HepG2 (cell line): Measurements from ENCODE around the gene LEPR. TPM values are rescaled to one million over a fixed set of nuclear protein-coding genes. Genes with fewer than 3 reads are reported as not detected.
A peak's percentile ranks its signal among the peaks of the same experiment; 100 is the strongest.

Experiments
- ATAC-seq: fragments of 200-7000 bp; cut with Tn5 transposase; 3 replicates; pipeline ENCODE4 v1.9.1; 2020; ENCODE audit warnings: mild to moderate bottlenecking, moderate library complexity
- BruUV-seq: library from RNA; stranded (reverse); fragments of 400-500 nt; replicated peaks from 2 replicates; lab custom pipeline; 2021; lab: Mats Ljungman, UMichigan
- CTCF ChIA-PET: fragments of 300-600 bp; formaldehyde crosslinking; extraction: SDS; loops from one replicate; lab custom pipeline; 2021; ENCODE audit warnings: low total read pairs, inconsistent platforms, low intra/inter-chr PET ratio; lab: Yijun Ruan, JAX
- POLR2A ChIA-PET: fragments of 350-600 bp; sonication (Branson Sonifier 250); formaldehyde crosslinking; loops from one replicate; lab custom pipeline; 2020; ENCODE audit warnings: antibody characterized with exemption, inconsistent platforms; lab: Yijun Ruan, JAX
- DNase-seq: peaks from one replicate; pipeline ENCODE4 v3.0.0-alpha.2; 2015; ENCODE audit warnings: low spot score
- FAIRE-seq: peaks from 3 replicates; lab custom pipeline; 2011; peaks lifted over from hg19 to GRCh38; lab: Jason Lieb, UNC
- H2AFZ ChIP-seq: one replicate; pipeline ENCODE4 v1.6.1; 2011; ENCODE audit warnings: low read length, inconsistent platforms
- H3K27ac ChIP-seq: fragments of 300-600 bp; 3 replicates; pipeline ENCODE4 v1.8.0; 2011; ENCODE audit warnings: mixed run types, mild to moderate bottlenecking, mixed read lengths, low read length, inconsistent platforms; ENCODE audit not compliant: insufficient read depth; ENCODE audit errors: extremely low read length
- H3K27me3 ChIP-seq, 2 experiments: fragments of 200-600 bp in 1 of 2; 2 replicates in 1 of 2; 3 replicates in 1 of 2; pipeline versions ENCODE4 v1.6.0 to v1.8.0; 2011; ENCODE audit warnings: low read length in 2 of 2, mild to moderate bottlenecking in 2 of 2, moderate library complexity in 2 of 2, inconsistent platforms in 1 of 2; ENCODE audit not compliant: insufficient read depth in 2 of 2, control insufficient read depth in 1 of 2
- H3K36me3 ChIP-seq, 2 experiments: fragments of 200-600 bp in 1 of 2; replicated peaks in 1 of 2; 2 replicates in 1 of 2; 3 replicates in 1 of 2; pipeline versions ENCODE4 v1.5.1 to v1.8.0; 2011; ENCODE audit warnings: low read length in 2 of 2, inconsistent platforms in 1 of 2; ENCODE audit not compliant: insufficient read depth in 2 of 2, control insufficient read depth in 1 of 2
- H3K4me1 ChIP-seq: 2 replicates; pipeline ENCODE4 v1.5.1; 2012; ENCODE audit warnings: low read length, inconsistent platforms; ENCODE audit not compliant: insufficient read depth
- H3K4me2 ChIP-seq: 2 replicates; pipeline ENCODE4 v1.6.0; 2011; ENCODE audit warnings: low read depth, low read length, inconsistent platforms
- H3K4me3 ChIP-seq, 3 experiments: fragments of 200-600 bp in 1 of 3; sonication (generic), shearing (Covaris generic) in 1 of 3; replicated peaks in 1 of 3; 2 replicates each; pipeline ENCODE4 v1.5.1; 2011 to 2016; ENCODE audit warnings: low read length in 3 of 3, inconsistent platforms in 2 of 3, low read depth in 2 of 3, mild to moderate bottlenecking in 2 of 3, control low read depth in 1 of 3, mixed read lengths in 1 of 3; ENCODE audit not compliant: insufficient read depth in 1 of 3
- H3K79me2 ChIP-seq: one replicate; pipeline ENCODE4 v1.6.1; 2011; ENCODE audit warnings: low read length, inconsistent platforms; ENCODE audit not compliant: insufficient read depth
- H3K9ac ChIP-seq: 2 replicates; pipeline ENCODE4 v1.6.0; 2011; ENCODE audit warnings: mild to moderate bottlenecking, low read depth, low read length, inconsistent platforms; ENCODE audit not compliant: insufficient read depth
- H3K9me3 ChIP-seq: 2 replicates; pipeline ENCODE4 v1.5.1; 2012; ENCODE audit warnings: mild to moderate bottlenecking, low read length
- H4K20me1 ChIP-seq: 2 replicates; pipeline ENCODE4 v1.6.0; 2011; ENCODE audit warnings: inconsistent platforms, mild to moderate bottlenecking, low read length, moderate library complexity; ENCODE audit not compliant: insufficient read depth
- CEBPB ChIP-seq: IDR thresholded peaks from 2 replicates; pipeline ENCODE4 v1.6.1; 2011; ENCODE audit warnings: low read depth, low read length, improper control_type of control experiment, borderline replicate concordance
- DPF2 ChIP-seq: sonication (generic); formaldehyde crosslinking; IDR thresholded peaks from 2 replicates; pipeline ENCODE4 v1.4.0; 2020; ENCODE audit warnings: mild to moderate bottlenecking, low read depth, missing genetic modification reagents, borderline replicate concordance
- EEA1 ChIP-seq: sonication (generic); formaldehyde crosslinking; IDR thresholded peaks from 2 replicates; pipeline ENCODE4 v1.5.1; 2020; ENCODE audit warnings: mild to moderate bottlenecking, missing genetic modification reagents, borderline replicate concordance
- FOSL1 ChIP-seq: sonication (generic); formaldehyde crosslinking; IDR thresholded peaks from 2 replicates; pipeline ENCODE4 v1.9.0; 2021; ENCODE audit warnings: missing genetic modification reagents, borderline replicate concordance
- GTF2F1 ChIP-seq: fragments of 150-350 bp; IDR thresholded peaks from 2 replicates; pipeline ENCODE4 v1.6.1; 2014; ENCODE audit warnings: low read length
- HDAC1 ChIP-seq: sonication (generic); formaldehyde crosslinking; IDR thresholded peaks from 2 replicates; pipeline ENCODE4 v1.5.1; 2020; ENCODE audit warnings: mild to moderate bottlenecking, missing genetic modification reagents
- KDM3A ChIP-seq: IDR thresholded peaks from 2 replicates; pipeline ENCODE4 v1.6.1; 2018; ENCODE audit warnings: low read depth, missing compliant biosample characterization
- NBN ChIP-seq: fragments of 450-650 bp; conservative IDR thresholded peaks from 2 replicates; pipeline ENCODE4 v1.6.1; 2017
- NRL ChIP-seq: sonication (generic); formaldehyde crosslinking; IDR thresholded peaks from 2 replicates; pipeline ENCODE4 v1.5.0; 2020; ENCODE audit warnings: missing genetic modification reagents, mild to moderate bottlenecking, moderate library complexity, borderline replicate concordance
- SMAD1 ChIP-seq: sonication (generic); formaldehyde crosslinking; IDR thresholded peaks from 2 replicates; pipeline ENCODE4 v1.4.0; 2020; ENCODE audit warnings: missing genetic modification reagents, low read depth, mild to moderate bottlenecking, borderline replicate concordance
- SMYD3 ChIP-seq: sonication (generic); formaldehyde crosslinking; IDR thresholded peaks from 2 replicates; pipeline ENCODE4 v1.8.1; 2023; ENCODE audit warnings: mild to moderate bottlenecking, missing genetic modification reagents
- TBP ChIP-seq: sonication (generic); formaldehyde crosslinking; IDR thresholded peaks from 2 replicates; pipeline ENCODE4 v1.5.0; 2020; ENCODE audit warnings: missing genetic modification reagents
- TEAD3 ChIP-seq: optimal IDR thresholded peaks from 2 replicates; pipeline ENCODE3; 2016; ENCODE audit warnings: borderline replicate concordance
- THAP11 ChIP-seq: IDR thresholded peaks from 2 replicates; pipeline ENCODE4 v1.6.1; 2016; ENCODE audit warnings: missing biosample characterization, missing genetic modification reagents
- ZFP36 ChIP-seq: fragments of 150-350 bp; IDR thresholded peaks from 2 replicates; pipeline ENCODE4 v1.6.1; 2018; ENCODE audit warnings: borderline replicate concordance, low read length, low read depth; ENCODE audit not compliant: partially characterized antibody
- ZNF329 ChIP-seq: sonication (generic); formaldehyde crosslinking; IDR thresholded peaks from 2 replicates; pipeline ENCODE4 v1.9.0; 2021; ENCODE audit warnings: low read depth, mild to moderate bottlenecking, missing genetic modification reagents
- ZNF546 ChIP-seq: sonication (generic); formaldehyde crosslinking; conservative IDR thresholded peaks from 2 replicates; pipeline ENCODE4 v1.8.1; 2023; ENCODE audit warnings: mild to moderate bottlenecking, missing genetic modification reagents
- ZNF614 ChIP-seq: IDR thresholded peaks from 2 replicates; pipeline ENCODE4 v1.6.1; 2018; ENCODE audit warnings: missing biosample characterization, missing genetic modification reagents, inconsistent platforms, borderline replicate concordance
- ZNF615 ChIP-seq: sonication (generic); formaldehyde crosslinking; IDR thresholded peaks from 2 replicates; pipeline ENCODE4 v1.5.0; 2020; ENCODE audit warnings: mild to moderate bottlenecking, missing genetic modification reagents, borderline replicate concordance
- ZNF75D ChIP-seq: sonication (generic); formaldehyde crosslinking; IDR thresholded peaks from 2 replicates; pipeline ENCODE4 v1.8.1; 2023; ENCODE audit warnings: missing genetic modification reagents, mild to moderate bottlenecking, borderline replicate concordance
- ZNF83 ChIP-seq: sonication (generic); formaldehyde crosslinking; IDR thresholded peaks from 2 replicates; pipeline ENCODE4 v1.4.0; 2020; ENCODE audit warnings: missing genetic modification reagents, mild to moderate bottlenecking, borderline replicate concordance
- ZSCAN22 ChIP-seq: sonication (generic); formaldehyde crosslinking; IDR thresholded peaks from 2 replicates; pipeline ENCODE4 v1.4.0; 2020; ENCODE audit warnings: mild to moderate bottlenecking, missing genetic modification reagents
- WGBS: methylation state at CpG from one replicate; pipeline ENCODE4 v1.1.6; 2017; ENCODE audit warnings: low lambda C conversion rate; 5-methylcytosine and 5-hydroxymethylcytosine counted together
- in situ Hi-C: cut with HindIII; loops from 2 replicates; pipeline ENCODE4 v1.10.0; 2017; ENCODE audit warnings: low pct_unique_long_range_greater_than_20kb; ENCODE audit not compliant: extremely low pct_ligation_motif_present
- intact Hi-C: fragments of 100-400 bp; cut with micrococcal nuclease; formaldehyde crosslinking; loops from one replicate; pipeline ENCODE4 v1.10.0; 2022; ENCODE audit not compliant: unreplicated experiment
- polyA plus RNA-seq, 8 experiments: library from polyadenylated mRNA; depleted of rRNA in 3 of 8; stranded (reverse) in 7 of 8; unstranded in 1 of 8; fragments of >200 nt; fragmentation: Illumina TruSeq in 4 of 8; extraction: Trizol in 4 of 8; gene quantifications; 2 replicates each; pipeline versions ENCODE4 v1.2.1 to v1.2.3, GENCODE V29; 2011 to 2016; ENCODE audit warnings: low read depth in 4 of 8, missing spikeins in 1 of 8, mixed read lengths in 1 of 8; ENCODE audit not compliant: insufficient read depth in 1 of 8
- total RNA-seq, 5 experiments: library from RNA; depleted of rRNA; stranded (reverse); fragments of >200 nt; fragmentation: Illumina TruSeq; extraction: Trizol; gene quantifications; 2 replicates each; pipeline ENCODE4 v1.2.3, GENCODE V29; 2016; ENCODE audit warnings: low read depth in 1 of 5

The LEPR gene
- total and polyA plus RNA-seq, 2 of the 13 experiments (the other 11 are each of a cell fraction or from before 2014, with no cell fraction given), result 0.60 to 1.7 TPM

DNA sequence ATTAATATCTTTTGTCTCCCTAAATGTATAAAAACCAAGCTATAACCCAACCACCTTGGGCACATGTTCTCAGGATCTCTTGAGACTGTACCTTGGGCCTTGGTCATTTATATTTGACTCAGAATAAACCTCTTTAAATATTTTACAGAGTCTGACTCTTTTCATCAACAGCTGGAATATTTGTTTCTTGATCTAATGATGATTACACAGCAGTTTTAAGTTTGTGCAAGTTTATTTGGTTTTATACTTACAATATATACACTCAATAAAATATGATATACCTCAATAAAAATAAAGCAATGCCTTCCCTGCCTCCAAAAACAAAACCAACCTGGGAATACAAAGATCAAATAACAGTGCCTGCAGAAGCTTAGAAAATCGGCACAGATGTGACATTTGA, 22.0 kb downstream of the LEPR start:
- intact Hi-C loops (no loop called here), in situ Hi-C loops (loop anchor here (25.0 kb wide), 1 partner anchor 245 kb away; no protein-coding TSS in a partner anchor)
- ChIA-PET POLR2A (no interaction called here), CTCF (no interaction called here)
- Histone ChIP-seq H3K9ac (no peak overlapping the region), H3K9me3 (no peaks in the 10 kb centered on the region; the same call in 1 of the 2 replicates), H3K27ac (no peak overlapping the region), H3K79me2 (no peaks in the 10 kb centered on the region), H3K4me3 (no peak overlapping the region), H2AFZ (no peak overlapping the region), H3K4me1 (peaks cover 11% of the 10 kb centered on the region; the same call in 1 of the 2 replicates), H4K20me1 (no peaks in the 10 kb centered on the region), H3K27me3 (no peaks in the 10 kb centered on the region), H3K36me3 (no peaks in the 10 kb centered on the region), H3K4me2 (no peak overlapping the region)
- BruUV-seq, result no TSS peak
- ATAC-seq, result no peak
- no peak for DNase-seq
- TF ChIP-seq CEBPB (no peak), ZNF614 (CRISPR knock-in tag) (peak; percentile 66; the same call in 1 of the 2 replicates), TEAD3 (CRISPR knock-in tag) (no peak)
- WGBS, result 20% methylated on average over 1 of the region's 1 CpG
- no peak for FAIRE-seq

DNA sequence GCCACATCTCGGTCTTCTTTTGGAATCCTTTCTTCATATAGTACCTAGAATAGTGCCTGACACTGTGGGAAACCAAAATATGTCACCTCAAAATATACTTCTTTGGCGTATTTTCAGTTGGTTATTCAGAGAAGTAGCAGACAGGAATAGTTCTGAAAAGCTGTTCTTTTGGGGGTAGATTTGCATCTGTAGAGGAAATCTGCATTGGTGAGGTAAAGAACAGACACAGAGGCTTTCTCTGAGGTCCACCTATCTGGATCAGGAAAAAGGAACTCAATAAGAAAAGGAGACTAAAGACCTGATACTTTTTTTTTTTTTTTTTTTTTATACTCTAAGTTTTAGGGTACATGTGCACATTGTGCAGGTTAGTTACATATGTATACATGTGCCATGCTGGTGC, 23.2 kb downstream of the LEPR start:
- intact Hi-C loops, result no loop called here
- WGBS, result 67% methylated on average over 2 of the region's 2 CpGs
- H3K27ac ChIP-seq, result no peak overlapping the region
- CTCF ChIA-PET, result no interaction called here
- no peak overlapping the region for H3K9ac ChIP-seq
- H3K4me2 ChIP-seq, result no peak overlapping the region
- FAIRE-seq (no peak), ATAC-seq (no peak), DNase-seq (no peak)
- H3K4me3 ChIP-seq, result no peak overlapping the region
- peaks cover 11% of the 10 kb centered on the region; the same call in 1 of the 2 replicates for H3K4me1 ChIP-seq
- no peak overlapping the region for H2AFZ ChIP-seq
- no peaks in the 10 kb centered on the region; the same call in 1 of the 2 replicates for H3K9me3 ChIP-seq
- H4K20me1 ChIP-seq, result no peaks in the 10 kb centered on the region
- TF ChIP-seq TBP (CRISPR knock-in tag) (no peak), ZNF546 (CRISPR knock-in tag) (no peak), DPF2 (CRISPR knock-in tag) (no peak), NRL (CRISPR knock-in tag) (no peak), NBN (no peak), HDAC1 (CRISPR knock-in tag) (no peak), SMAD1 (CRISPR knock-in tag) (no peak), EEA1 (CRISPR knock-in tag) (no peak), ZNF615 (no peak), KDM3A (CRISPR knock-in tag) (no peak), GTF2F1 (no peak), ZSCAN22 (no peak), ZNF75D (no peak), SMYD3 (CRISPR knock-in tag) (no peak), ZNF329 (CRISPR knock-in tag) (no peak), ZNF83 (CRISPR knock-in tag) (no peak), ZFP36 (no peak), FOSL1 (CRISPR knock-in tag) (no peak), THAP11 (CRISPR knock-in tag) (no peak)
- no peaks in the 10 kb centered on the region for H3K79me2 ChIP-seq
- no peaks in the 10 kb centered on the region for H3K36me3 ChIP-seq
- in situ Hi-C loops, result loop anchor here (25.0 kb wide), 1 partner anchor 244 kb away; no protein-coding TSS in a partner anchor
- POLR2A ChIA-PET, result no interaction called here
- no peaks in the 10 kb centered on the region for H3K27me3 ChIP-seq
- BruUV-seq, result no TSS peak
